GM19324 (cell line): ENCODE results near the gene ERCC6L.

Source experiments
- ATAC-seq: cut with Tn5 transposase; IDR thresholded peaks from one replicate; pipeline ENCODE4 v1.9.1; 2021; ENCODE audit warnings: mild to moderate bottlenecking, moderate library complexity; ENCODE audit not compliant: unreplicated experiment, low FRiP score

Gene ERCC6L, protein sequence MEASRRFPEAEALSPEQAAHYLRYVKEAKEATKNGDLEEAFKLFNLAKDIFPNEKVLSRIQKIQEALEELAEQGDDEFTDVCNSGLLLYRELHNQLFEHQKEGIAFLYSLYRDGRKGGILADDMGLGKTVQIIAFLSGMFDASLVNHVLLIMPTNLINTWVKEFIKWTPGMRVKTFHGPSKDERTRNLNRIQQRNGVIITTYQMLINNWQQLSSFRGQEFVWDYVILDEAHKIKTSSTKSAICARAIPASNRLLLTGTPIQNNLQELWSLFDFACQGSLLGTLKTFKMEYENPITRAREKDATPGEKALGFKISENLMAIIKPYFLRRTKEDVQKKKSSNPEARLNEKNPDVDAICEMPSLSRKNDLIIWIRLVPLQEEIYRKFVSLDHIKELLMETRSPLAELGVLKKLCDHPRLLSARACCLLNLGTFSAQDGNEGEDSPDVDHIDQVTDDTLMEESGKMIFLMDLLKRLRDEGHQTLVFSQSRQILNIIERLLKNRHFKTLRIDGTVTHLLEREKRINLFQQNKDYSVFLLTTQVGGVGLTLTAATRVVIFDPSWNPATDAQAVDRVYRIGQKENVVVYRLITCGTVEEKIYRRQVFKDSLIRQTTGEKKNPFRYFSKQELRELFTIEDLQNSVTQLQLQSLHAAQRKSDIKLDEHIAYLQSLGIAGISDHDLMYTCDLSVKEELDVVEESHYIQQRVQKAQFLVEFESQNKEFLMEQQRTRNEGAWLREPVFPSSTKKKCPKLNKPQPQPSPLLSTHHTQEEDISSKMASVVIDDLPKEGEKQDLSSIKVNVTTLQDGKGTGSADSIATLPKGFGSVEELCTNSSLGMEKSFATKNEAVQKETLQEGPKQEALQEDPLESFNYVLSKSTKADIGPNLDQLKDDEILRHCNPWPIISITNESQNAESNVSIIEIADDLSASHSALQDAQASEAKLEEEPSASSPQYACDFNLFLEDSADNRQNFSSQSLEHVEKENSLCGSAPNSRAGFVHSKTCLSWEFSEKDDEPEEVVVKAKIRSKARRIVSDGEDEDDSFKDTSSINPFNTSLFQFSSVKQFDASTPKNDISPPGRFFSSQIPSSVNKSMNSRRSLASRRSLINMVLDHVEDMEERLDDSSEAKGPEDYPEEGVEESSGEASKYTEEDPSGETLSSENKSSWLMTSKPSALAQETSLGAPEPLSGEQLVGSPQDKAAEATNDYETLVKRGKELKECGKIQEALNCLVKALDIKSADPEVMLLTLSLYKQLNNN

DNA sequence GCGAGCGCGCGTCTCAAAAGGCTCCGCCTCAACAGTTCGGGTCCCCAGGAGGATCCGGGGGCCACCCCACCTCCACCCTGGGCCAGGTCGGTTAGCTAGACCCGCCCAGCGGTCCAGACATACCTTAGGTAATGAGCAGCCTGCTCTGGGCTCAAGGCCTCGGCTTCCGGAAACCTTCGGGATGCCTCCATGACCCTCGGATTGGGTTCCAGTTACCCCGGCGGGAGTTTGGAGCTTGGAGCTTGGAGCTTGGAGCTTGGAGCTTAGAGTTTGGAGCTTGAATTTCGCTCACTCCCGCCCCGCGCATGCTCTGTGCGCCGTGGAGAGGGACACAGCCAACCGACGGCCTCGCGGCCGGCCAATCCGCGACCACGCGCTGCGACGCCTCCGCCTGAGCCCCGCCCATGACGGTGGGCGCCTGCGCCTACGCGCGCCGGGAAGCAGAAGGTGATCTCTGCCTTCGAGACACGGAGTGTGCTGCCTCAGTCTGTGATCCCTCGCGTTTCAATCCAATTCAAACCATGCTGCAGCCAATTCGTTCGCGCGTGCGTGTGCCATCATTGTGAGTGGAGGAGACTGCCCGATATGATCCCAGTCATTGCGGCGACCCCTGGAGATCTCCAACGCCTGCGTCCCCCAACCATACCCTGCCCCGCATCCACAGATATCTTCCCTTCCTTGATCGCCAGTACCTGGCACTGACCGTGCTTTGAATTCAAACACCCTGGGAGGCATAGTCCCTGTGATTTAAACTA is at the start of gene ERCC6L:
Gene ERCC6L (minus strand): TSS at position 307 of the 755 bp plus-strand sequence. CDS start 116 bp downstream, at position 191.
- peak; percentile 95 for ATAC-seq

DNA sequence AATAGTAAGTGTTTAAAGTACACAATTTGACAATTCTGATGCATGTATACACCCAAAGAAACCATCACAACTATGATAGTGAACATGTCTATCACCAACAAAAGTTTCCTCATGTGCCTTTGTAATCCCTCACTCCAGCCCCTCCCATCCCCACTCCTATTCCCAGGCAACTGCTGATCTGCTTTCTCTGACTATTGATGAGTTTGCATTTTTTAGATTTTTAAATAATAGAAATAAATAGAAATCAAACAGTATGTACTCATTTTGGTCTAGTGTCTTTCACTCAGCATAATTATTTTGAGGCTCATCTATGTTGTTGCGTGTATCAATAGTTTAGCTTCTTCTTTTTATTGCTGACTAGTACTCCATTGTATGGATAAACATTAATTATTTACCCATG is 43.5 kb upstream of the ERCC6L start:
- no peak for ATAC-seq

DNA sequence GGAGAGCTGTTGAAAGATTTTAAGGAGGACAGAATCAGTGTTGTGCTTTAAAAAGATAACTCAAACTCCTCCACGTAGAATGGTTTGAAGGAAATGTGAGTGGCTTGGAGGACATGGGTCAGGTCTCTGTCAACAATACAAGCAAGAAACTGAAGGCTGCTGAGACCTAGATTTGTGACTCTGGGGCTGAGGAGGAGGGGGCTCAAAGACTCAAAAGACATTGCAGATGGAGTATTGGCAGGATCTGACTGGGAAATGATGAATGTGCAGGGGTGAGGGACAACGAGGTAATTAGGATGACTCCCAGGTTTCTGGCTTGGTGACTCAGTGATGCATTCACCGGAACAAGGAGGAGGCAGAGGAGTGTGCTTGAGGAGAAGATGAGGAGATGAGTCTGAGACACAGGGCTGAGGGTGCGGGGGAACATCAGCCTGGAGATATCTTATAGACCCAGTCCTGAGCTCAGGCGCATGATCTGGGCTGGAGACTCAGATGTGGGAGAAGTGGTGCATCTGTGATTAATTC is 41.6 kb upstream of the ERCC6L start:
- ATAC-seq, result no peak

DNA sequence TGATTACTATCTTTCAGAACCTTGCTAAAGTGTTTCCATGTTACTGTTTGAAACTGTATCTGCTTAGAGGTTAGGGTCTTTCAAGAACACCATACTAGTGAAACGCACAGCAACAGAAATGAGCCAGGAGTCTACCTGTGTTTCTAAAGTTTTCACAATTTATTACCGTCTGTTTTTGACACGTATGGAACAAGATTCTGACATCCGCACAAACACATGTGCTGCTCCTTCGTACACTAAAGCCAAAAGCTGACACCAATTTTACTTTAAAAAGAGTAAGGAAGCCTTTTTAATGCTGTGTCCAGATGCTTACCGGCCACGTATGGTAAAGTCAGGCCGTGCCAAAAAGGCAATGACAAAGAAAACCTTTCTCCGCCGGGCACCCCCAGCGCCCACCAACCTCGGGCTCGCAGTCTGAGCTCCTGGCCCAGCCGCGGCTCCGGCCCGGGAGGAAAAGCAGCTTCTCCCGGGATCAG is 37.7 kb upstream of the ERCC6L start:
- ATAC-seq, result peak; percentile 25

DNA sequence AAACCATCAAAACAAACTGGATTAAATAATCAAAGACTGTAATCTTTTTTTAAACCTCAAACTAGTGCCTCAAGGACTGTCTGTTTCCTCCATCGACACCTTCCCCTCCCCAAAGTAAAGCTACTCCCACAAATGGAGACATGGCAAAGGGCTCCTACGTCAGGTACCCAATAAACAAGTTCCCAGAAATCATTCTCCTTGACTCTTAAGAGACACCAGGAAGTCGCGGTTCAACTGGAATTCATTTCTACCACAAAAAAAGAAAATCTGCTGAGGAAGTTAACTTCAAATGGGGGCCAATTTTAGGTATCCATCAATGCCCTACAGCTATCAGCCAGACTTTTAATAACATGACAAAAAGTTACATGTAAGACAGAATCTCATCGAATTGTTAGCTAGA is 35.7 kb upstream of the ERCC6L start:
- no peak for ATAC-seq

DNA sequence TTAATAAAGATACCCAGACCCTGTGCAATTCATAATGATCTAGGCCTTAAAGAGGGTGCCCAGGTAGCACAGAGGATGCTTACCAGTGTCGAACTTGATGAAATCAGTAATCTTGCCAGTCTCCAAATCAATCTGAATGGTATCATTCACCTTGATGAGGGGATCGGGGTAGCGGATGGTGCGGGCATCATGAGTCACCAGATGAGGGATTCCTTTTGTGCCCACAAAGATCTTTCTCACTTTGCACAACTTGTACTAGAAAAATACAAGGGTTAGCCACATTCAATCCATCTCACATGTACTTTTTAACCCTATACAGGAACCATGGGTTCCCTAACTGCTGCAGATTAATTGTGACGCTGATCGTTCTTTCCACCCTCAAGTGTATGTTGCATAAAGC is 34.9 kb upstream of the ERCC6L start:
- ATAC-seq, result no peak

DNA sequence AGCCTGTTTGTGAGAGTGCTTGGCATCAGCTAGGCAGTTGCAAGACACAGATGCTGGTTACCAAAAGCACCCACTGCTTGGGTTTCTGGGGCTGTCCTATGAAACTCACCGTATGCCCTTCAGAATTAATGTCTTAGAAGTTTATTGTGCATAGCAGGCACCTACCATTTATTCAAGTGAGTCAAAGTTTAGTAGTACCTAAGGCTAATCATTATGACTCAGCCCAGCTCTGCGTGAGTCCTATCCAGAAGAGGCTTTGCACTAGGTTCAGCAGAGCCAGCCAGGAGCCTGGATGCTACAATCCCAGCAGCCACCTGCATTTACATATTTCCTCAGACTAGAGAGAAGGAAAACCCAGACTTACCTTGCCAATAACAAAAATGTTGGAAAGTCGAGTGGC is 34.0 kb upstream of the ERCC6L start:
- no peak for ATAC-seq

DNA sequence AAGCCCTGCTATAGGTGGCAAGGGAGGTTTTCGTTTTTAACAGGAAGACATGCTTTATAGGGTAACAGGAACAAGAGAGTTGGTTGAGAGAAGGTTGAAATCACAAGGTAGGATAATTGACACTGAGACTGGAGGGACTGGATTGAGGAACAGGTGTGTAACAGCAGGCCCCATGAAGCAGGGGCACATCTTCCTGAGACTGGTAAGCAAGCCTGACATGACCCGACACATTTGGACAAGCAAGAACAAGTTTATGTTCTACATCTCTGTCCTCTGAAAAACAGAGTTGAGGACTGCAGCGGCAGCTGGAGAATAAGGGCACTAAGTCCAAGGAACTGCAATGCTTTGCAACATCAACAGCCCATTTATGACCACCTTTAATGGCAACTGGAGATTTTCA is 33.0 kb upstream of the ERCC6L start:
- no peak for ATAC-seq

DNA sequence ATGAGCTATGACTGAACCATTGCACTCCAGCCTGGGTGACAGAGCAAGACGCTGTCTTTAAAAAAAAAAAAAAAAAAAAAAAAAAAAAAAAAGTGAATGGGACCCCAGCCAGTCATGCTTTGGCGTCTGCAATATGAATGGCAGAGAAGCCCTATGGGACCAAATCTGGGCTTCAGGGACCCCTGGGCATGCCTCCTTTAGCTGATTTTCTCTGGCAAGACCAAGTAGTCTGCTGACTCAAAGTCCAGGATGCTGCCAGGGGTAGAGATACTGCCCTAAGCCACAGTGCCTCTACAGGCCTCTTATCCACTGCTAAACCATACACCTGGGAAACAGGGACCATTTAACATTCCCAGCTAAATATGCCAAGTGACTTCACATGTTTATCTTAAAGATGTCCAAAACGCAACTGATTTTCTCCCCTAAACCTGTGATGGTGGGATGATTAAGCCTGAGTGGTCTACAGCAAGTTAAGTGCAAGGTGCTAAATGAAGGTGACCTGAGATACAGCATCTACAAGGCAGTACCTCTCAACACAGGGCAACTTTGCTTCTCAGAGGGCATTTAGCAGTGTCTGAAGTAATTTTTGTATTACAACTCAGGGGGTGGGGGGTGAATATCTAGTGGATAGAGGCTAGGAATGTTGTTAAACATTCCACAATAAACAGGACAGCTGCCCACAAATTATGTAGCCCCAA is 32.4 kb upstream of the ERCC6L start:
- ATAC-seq, result no peak

DNA sequence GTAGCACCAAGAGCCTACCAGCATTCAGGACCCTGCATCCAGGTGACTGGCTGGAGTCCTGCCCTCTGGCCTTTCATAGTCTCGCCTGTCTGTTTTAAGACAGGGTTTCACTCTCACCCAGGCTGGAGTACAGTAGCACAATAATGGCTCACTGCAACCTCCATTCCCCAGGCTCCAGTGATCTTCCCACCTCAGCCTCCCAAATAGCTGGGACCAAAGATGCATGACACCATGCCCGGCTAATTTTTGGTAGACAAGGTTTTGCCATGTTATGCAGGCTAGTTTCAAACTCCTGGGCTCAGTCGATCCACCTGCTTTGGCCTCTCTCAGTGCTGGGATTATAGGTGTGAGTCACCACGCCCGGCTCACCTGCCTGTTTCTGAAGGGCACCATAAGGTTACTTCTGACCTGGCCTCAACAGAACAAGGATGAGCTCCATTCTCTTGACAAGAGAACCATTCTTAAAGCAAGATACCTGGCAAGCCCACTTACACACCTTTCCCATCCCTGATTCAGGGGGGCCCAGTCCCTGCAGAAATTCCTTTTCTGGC is 31.6 kb upstream of the ERCC6L start:
- no peak for ATAC-seq

DNA sequence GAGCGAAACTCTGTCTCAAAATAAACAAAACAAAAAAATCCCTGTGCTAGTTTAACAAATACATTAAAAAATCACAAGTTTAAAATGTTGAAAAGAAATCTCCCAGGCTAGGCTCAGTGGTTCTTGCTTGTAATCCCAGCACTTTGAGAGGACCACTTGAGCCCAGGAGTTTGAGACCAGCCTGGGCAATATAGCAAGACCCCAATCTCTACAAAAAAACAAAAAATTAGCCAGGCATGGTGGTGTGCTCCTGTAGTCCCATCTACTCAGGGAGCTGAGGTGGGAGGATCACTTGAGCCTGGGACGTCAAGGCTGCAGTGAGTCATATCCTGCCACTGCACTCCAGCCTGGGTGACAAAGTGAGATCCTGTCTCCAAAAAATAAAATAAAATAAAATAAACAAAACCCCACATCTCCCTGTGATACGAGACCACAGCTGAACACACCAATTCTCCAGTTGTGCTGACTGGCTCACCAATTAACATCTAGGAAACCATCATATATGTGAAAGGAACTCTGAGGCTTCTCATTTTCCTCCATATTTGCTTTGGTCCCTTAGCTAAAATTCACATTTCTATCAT is 30.9 kb upstream of the ERCC6L start:
- no peak for ATAC-seq

DNA sequence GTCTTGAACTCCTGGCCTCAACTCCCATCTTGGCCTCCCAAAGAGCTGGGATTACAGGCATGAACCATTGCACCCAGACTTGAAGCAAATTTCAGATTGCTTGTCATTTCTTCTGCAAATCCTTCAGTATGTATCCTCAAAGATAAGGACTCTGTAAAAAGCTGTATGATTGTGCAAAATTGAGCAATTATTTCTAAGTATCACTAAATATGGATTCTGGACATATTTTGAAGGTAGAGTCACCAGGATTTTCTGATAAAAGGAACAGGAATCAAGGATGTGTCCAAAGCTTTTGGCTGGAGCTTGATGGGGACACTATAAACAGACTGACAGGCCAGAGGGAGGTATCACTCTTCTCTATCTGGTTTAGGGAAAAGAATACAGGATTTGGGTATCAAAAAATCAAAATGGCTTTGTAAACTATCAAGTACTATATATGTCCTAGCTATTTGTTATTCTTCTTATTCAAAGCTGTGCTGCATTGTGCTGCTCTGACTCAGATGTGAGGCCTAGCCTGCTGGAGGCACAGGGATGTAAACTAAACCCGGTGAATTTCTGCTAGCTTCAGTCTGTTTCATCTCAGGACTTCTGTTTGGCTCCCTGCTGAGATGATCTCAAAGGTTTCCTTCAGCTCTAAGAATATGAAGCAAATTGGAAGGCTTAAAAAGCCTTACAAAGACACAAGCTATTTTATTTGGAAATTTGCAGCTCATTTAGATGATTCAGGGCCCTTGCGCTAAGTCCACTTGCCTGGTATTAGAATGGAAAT is 30.0 kb upstream of the ERCC6L start:
- no peak for ATAC-seq

DNA sequence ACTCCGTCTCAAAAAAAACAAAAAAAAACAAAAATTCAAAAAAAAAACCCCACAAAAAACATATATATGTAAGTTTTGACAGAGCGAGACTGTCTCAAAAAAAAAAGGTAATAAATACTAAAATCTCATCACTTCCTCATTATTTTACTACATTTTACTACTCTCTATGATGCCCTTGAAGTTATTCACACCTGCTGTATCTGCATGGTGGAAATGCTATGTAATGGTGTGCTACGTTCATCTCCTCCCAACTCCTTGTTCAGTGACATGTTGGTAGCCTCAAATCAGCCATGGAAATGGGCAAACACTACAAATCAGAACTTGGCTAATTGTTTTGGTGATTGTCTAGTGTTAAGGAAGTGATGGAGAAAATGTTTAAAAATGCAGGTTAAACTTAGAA is 26.4 kb upstream of the ERCC6L start:
- ATAC-seq, result no peak

DNA sequence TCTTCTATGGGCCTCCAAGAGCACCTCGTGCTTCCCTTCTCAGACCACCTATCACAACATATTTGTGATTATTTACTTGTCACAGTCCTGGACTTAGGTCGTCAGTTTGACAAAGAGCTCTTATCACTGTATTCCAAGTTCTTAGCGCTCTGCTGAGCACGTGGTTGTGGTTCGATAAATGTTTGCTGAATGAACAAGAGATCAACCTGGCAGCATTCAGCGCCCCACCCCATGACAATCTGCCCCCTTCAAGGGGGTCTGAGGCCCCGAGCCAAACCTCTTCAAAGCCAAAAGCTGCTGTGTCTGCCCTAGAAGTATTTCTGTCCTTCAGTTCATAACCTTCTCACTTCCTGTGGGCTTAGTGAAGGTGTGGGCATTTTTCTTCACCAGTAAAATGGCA is 23.2 kb upstream of the ERCC6L start:
- ATAC-seq, result no peak

DNA sequence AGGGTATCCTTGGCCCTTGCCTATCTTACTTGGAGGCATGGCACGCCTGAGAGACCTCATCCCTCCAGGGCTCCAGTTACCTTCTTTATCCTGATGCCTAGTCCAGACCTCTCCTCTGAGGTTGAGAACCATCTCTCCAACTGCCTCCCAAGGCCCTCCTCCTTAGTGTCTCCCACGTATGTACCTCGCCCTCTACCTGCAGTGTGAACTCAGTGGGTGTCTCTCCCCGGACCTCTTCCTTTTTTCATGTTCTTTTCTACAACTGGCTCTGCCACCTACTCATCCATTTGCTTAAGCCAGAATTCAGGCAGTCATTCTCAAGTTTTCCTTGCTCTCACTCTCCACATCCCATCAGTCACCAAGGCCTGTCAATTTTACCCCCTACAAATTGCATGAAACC is 21.6 kb upstream of the ERCC6L start:
- ATAC-seq, result no peak

DNA sequence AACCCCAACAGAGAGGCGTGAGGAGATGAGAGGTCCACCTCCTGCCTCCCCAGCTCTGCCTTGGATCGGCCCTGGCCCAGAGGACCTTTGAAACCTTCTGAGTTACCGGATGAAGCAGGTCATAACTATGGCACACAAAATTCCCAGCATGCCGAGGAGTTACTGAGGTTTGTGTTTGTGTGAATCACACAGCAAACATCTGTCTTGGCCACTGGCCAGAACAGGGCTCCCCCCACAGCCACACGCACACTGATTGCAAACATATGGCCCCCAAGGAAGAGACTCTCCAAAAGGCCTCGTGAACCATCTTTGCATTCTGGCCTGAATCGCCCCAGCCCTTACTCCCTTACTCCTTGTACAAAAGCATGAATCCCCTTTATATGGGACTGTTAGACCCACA is 19.3 kb upstream of the ERCC6L start:
- no peak for ATAC-seq

DNA sequence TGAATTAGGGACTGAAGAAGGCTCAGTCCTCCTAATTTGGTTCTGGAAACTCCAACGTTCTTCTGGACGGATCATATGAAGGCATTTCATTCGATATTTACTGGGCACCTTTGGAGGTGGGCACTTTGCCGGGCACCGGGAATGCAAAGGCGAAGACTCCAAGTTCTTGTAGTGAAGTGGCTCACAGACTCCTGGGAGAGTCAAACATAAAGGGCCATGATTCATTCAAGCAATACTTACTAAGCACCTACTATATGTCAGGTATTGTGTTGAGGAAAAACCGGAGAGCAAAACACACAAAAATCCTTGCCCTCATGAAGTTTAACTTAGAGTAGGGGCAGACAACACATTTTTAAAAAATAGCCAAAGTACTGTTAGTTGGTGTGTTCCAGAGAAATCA is 17.0 kb upstream of the ERCC6L start:
- no peak for ATAC-seq

DNA sequence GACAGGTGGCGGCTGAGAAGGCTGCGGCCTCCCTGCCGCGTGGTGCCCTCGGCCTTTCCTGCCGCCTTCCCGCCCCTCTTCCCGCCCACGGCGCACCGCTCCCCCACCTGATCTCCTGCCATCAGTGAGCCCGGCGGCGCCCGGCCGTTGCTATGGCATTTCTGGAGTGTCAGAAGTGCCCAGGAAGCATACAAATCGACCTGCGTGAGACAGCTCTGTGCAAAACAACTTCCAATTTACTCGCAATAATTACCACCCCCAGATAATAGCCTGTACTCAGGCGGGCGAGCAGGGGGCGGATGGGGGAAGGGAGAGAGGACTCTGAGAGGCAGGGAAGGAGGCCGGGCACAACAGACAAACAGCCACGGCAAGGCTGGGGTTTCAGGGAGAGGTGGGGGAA is 16.6 kb upstream of the ERCC6L start:
- ATAC-seq, result no peak
